H4 (cell line): ENCODE measurements around the gene COL4A6. TPM values are rescaled to one million over a fixed set of nuclear protein-coding genes. Genes with fewer than 3 reads are reported as not detected.

Experiments
- total RNA-seq: library from RNA; depleted of rRNA; stranded (reverse); fragments of >200 nt; shearing (Covaris generic); gene quantifications from 2 replicates; pipeline ENCODE4 v1.2.3, GENCODE V29; 2014; rRNA removed

The COL4A6 gene
- total RNA-seq, 1 experiment from 2014 or later: 0.58 TPM

Other genes starting within 250 kb of the COL4A6 start
- gene COL4A5, start 1.4 kb upstream of the COL4A6 start, total RNA-seq: 26.0 and 39.4 TPM in 2 replicates